ENCODE results near the gene CRISP2. TPM values are rescaled to one million over a fixed set of nuclear protein-coding genes. Genes with fewer than 3 reads are reported as not detected.

The CRISP2 gene
- total and polyA plus RNA-seq, 2 of the 8 experiments (the other 6 are each of a cell fraction or from before 2014, with no cell fraction given): 0.06 TPM; not detected in 1

DNA sequence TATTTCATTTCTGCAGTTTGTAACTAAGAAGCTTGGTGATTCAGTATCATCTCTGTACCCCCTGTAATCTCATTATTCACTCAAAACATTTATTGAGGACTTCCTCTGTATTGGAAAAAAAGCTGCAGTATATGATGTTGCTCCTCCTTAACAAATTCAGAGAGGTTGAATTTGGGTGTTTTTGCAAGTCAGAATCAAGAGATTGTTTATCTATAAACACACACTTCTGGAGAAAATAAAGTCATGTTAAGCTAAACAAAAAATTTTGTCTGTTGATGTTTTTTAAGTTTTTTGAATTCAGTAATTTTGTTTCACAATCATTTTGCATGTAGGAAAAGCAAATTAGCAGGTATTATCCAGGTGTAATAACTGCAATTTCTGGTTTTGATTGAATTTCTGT lies 65.3 kb downstream of the CRISP2 start:
- Histone ChIP-seq H3K23me2 (ENCODE audit: low read depth, low read length) (no peaks in the 10 kb centered on the region), H3K18ac (ENCODE audit: extremely low read depth, low read length) (no peak overlapping the region), H3K4me3 (ENCODE audit: extremely low read depth in 1 of 4, insufficient read depth in 2 of 4, low read depth in 3 of 4, low read length in 4 of 4) (no peak overlapping the region), H4K91ac (replicated peaks; ENCODE audit: insufficient read length, low read length) (no peak overlapping the region), H3K9me3 (ENCODE audit: insufficient read depth in 2 of 2, low read depth in 1 of 2, low read length in 1 of 2) (no peaks in the 10 kb centered on the region), H4K8ac (ENCODE audit: extremely low read depth, insufficient read depth, low read length) (no peak overlapping the region), H3K4me1 (replicated peaks in 1 of 4; ENCODE audit: control insufficient read depth in 3 of 4, insufficient read depth in 4 of 4, low read length in 3 of 4) (no peaks in the 10 kb centered on the region), H4K5ac (ENCODE audit: insufficient read length, low read depth, low read length) (no peak overlapping the region), H3K4me2 (ENCODE audit: insufficient read depth in 1 of 2, low read depth in 2 of 2, low read length in 2 of 2) (no peak overlapping the region), H3K9ac (replicated peaks in 1 of 4; ENCODE audit: extremely low read depth in 1 of 4, low read depth in 3 of 4, low read length in 3 of 4) (no peak overlapping the region), H3K14ac (ENCODE audit: insufficient read length) (no peak overlapping the region), H3K79me1 (ENCODE audit: low read depth, low read length) (no peaks in the 10 kb centered on the region), H2BK12ac (ENCODE audit: low read depth, low read length) (no peak overlapping the region), H3K23ac (ENCODE audit: insufficient read length) (no peak overlapping the region), H3K4ac (replicated peaks; ENCODE audit: insufficient read length, low read depth, low read length) (no peak overlapping the region), H2AFZ (ENCODE audit: low read length) (no peak overlapping the region), H4K20me1 (replicated peaks in 1 of 2; ENCODE audit: control insufficient read depth in 1 of 2, insufficient read depth in 2 of 2, low read length in 2 of 2) (no peaks in the 10 kb centered on the region), H2BK15ac (ENCODE audit: low read length) (no peak overlapping the region), H3K56ac (replicated peaks; ENCODE audit: insufficient read length, low read depth, low read length) (no peak overlapping the region), H3K36me3 (ENCODE audit: control insufficient read depth in 2 of 4, insufficient read depth in 4 of 4, low read length in 3 of 4) (no peaks in the 10 kb centered on the region), H3K27me3 (replicated peaks in 1 of 4; ENCODE audit: control insufficient read depth in 3 of 4, extremely low read depth in 1 of 4, insufficient read depth in 3 of 4, low read length in 3 of 4) (no peaks in the 10 kb centered on the region), H2AK5ac (ENCODE audit: low read depth, low read length) (no peak overlapping the region), H3K27ac (ENCODE audit: low read depth, low read length) (no peak overlapping the region), H2BK20ac (ENCODE audit: low read length) (no peak overlapping the region), H3K79me2 (ENCODE audit: control insufficient read depth in 1 of 2, insufficient read depth in 2 of 2, low read length in 2 of 2) (no peaks in the 10 kb centered on the region), H2BK120ac (replicated peaks; ENCODE audit: low read depth, low read length) (no peak overlapping the region), H2BK5ac (ENCODE audit: low read depth, low read length) (no peak overlapping the region)
- ChIA-PET POLR2A (ENCODE audit: partially characterized antibody) (no interaction called here), CTCF (ENCODE audit: partially characterized antibody) (interaction anchor here (0.7 to 0.9 kb wide), 2 partner anchors 25 to 201 kb away, joined by 3 read pairs; no protein-coding TSS in a partner anchor)
- TF ChIP-seq MAFK (IDR thresholded peaks at IDR 0.05; ENCODE audit: low read depth, low read length) (no peak), SUZ12 (IDR thresholded peaks at IDR 0.05; ENCODE audit: low read length) (no peak), GTF2F1 (IDR thresholded peaks at IDR 0.05; ENCODE audit: borderline replicate concordance, low read depth, low read length) (no peak), YY1 (IDR thresholded peaks at IDR 0.05; ENCODE audit: low read depth, low read length) (no peak), RFX5 (IDR thresholded peaks at IDR 0.05; ENCODE audit: borderline replicate concordance, low read depth, low read length) (no peak), RXRA (IDR thresholded peaks at IDR 0.05; ENCODE audit: insufficient read depth, low read depth, low read length) (no peak), GABPA (IDR thresholded peaks at IDR 0.05; ENCODE audit: borderline replicate concordance, insufficient read depth, low read length) (no peak), CBX5 (IDR thresholded peaks at IDR 0.05; ENCODE audit: low read depth, low read length) (no peak), EZH2 (IDR thresholded peaks at IDR 0.05; ENCODE audit: low read depth, low read length, severe bottlenecking) (no peak), SIRT6 (IDR thresholded peaks at IDR 0.05; ENCODE audit: low read length) (no peak), KDM5A (IDR thresholded peaks at IDR 0.05; ENCODE audit: low read length) (no peak), ZNF274 (IDR thresholded peaks at IDR 0.05; ENCODE audit: borderline replicate concordance, extremely low read depth, low read length) (no peak), CREB1 (IDR thresholded peaks at IDR 0.05) (no peak), POLR2A (IDR thresholded peaks at IDR 0.05; ENCODE audit: control extremely low read depth in 1 of 2, low read depth in 2 of 2, low read length in 2 of 2) (no peak), TAF7 (optimal IDR thresholded peaks at IDR 0.05; ENCODE audit: borderline replicate concordance, low read depth, low read length) (no peak)
- TF ChIP-seq, protein P1, sequence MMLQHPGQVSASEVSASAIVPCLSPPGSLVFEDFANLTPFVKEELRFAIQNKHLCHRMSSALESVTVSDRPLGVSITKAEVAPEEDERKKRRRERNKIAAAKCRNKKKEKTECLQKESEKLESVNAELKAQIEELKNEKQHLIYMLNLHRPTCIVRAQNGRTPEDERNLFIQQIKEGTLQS (IDR thresholded peaks at IDR 0.05; ENCODE audit: insufficient read depth, low read depth, low read length): no peak
- FAIRE-seq (no peak), DNase-seq (ENCODE audit: low read depth in 1 of 2, low spot score in 2 of 2) (no peak)

Data from H1 (cell line).